RWPE1 (cell line): ENCODE data around the gene BCL11A.

Source experiments
- CTCF ChIA-PET: fragments of 350-600 bp; sonication (Branson Sonifier 250); formaldehyde crosslinking; extraction: SDS; loops from one replicate; lab custom pipeline; 2021; lab: Yijun Ruan, JAX
- POLR2A ChIA-PET: fragments of 400-600 bp; formaldehyde crosslinking; extraction: SDS; loops from one replicate; lab custom pipeline; 2020; ENCODE audit warnings: antibody characterized with exemption; ENCODE audit not compliant: low non-redundant PET; lab: Yijun Ruan, JAX
- DNase-seq: peaks from one replicate; pipeline ENCODE4 v3.0.0; 2012; ENCODE audit warnings: low spot score
- H3K27ac ChIP-seq: fragments of 450-650 bp; 2 replicates; pipeline ENCODE4 v1.5.1; 2017
- TF ChIP-seq, protein P1 (sequence below): fragments of 450-650 bp; conservative IDR thresholded peaks from 2 replicates; pipeline ENCODE4 v1.5.1; 2017; ENCODE audit warnings: low read depth, mild to moderate bottlenecking

BCL11A gene

DNA sequence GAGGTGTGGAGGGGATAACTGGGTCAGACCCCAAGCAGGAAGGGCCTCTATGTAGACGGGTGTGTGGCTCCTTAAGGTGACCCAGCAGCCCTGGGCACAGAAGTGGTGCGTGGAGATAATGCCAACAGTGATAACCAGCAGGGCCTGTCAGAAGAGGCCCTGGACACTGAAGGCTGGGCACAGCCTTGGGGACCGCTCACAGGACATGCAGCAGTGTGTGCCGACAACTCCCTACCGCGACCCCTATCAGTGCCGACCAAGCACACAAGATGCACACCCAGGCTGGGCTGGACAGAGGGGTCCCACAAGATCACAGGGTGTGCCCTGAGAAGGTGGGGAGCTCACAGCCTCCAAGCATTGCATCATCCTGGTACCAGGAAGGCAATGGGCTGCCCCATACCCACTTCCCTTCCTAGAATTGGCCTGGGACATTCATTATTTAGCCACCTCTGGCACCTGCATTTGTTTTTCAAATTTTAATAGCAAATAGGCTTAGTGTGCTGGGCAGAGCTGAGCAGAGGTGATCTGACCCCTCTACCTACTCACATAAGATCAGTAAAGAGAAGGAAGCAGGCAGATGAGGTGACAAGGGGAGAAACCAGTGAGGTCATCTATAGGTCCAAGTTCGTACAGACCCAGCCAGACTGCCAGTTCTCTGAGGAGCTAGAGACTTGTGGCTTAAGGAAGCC lies 55.2 kb downstream of the BCL11A start:
- H3K27ac ChIP-seq, result no peak overlapping the region
- TF ChIP-seq, protein P1, sequence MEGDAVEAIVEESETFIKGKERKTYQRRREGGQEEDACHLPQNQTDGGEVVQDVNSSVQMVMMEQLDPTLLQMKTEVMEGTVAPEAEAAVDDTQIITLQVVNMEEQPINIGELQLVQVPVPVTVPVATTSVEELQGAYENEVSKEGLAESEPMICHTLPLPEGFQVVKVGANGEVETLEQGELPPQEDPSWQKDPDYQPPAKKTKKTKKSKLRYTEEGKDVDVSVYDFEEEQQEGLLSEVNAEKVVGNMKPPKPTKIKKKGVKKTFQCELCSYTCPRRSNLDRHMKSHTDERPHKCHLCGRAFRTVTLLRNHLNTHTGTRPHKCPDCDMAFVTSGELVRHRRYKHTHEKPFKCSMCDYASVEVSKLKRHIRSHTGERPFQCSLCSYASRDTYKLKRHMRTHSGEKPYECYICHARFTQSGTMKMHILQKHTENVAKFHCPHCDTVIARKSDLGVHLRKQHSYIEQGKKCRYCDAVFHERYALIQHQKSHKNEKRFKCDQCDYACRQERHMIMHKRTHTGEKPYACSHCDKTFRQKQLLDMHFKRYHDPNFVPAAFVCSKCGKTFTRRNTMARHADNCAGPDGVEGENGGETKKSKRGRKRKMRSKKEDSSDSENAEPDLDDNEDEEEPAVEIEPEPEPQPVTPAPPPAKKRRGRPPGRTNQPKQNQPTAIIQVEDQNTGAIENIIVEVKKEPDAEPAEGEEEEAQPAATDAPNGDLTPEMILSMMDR, result no peak
- ChIA-PET POLR2A (no interaction called here), CTCF (interaction anchor here (0.8 kb wide), 1 partner anchor 1249 kb away, joined by 3 read pairs; no protein-coding TSS in a partner anchor)
- DNase-seq, result no peak

DNA sequence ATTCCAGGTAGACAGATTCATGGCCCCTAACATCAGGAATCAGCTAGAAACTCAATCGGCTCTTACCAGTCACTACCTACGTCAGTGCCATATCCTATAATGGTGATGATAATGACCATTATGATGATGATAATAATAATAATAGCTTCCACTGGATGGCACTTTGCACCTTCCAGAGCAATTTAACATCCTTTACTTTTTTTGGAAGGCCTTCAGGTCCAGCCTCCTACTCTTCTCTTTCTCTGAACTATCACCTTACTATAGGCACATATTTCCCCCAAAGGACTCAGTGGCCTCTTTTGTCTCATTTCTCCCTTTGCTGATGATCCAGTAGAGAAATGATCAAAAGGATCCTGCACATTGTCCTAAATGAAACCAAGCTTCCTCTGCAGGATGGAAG lies 56.0 kb downstream of the BCL11A start:
- H3K27ac ChIP-seq, result no peak overlapping the region
- POLR2A ChIA-PET, result no interaction called here
- TF ChIP-seq, protein P1, result no peak
- no peak for DNase-seq
- CTCF ChIA-PET, result interaction anchor here (0.5 to 1.2 kb wide), 5 partner anchors 19 to 1248 kb away, joined by 3 to 6 read pairs (median 3); no protein-coding TSS in a partner anchor

DNA sequence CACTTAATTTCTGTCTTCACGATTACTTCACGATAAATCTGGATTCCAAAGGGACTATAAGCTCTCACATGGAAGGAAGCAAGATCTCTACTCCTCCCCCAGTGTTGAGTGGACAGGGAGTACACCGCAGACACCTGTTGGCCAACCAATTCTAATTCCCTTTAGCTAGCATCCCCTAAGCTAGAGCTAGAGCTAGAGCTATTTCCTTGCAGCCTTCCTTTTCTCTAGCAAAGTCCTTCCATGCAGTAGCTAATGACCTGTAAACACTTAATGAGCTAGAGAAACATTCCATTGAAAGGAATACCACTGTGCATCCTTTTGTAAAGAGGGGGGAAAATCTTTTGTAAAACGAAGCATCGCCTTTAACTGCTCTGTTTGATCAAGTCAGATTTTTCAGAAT lies 56.5 kb downstream of the BCL11A start:
- no peak for DNase-seq
- POLR2A ChIA-PET, result no interaction called here
- CTCF ChIA-PET, result interaction anchor here (0.5 to 1.2 kb wide), 4 partner anchors 19 to 465 kb away, joined by 3 to 6 read pairs (median 4); no protein-coding TSS in a partner anchor
- TF ChIP-seq, protein P1, result no peak
- H3K27ac ChIP-seq, result no peak overlapping the region

DNA sequence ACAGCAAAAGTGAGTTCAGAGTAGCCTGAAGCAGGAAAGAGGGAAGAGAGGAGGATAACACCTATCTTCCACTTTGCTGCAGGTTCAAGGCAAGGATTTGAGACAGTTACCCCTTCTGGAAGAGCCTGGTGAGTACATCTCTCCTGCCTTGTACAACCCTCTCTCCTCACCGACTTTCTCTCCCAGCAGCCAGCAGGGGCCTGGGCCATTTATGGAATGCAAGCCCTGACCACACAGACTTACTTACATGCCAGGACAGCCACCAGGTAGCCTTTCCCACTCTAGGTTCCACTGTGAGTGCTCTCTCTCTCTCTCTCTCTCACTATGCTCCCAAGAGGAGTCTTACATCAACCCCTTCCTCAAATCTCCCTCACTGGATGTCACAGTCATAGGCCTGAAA lies 57.0 kb downstream of the BCL11A start:
- DNase-seq, result no peak
- no peak overlapping the region for H3K27ac ChIP-seq
- ChIA-PET POLR2A (no interaction called here), CTCF (interaction anchor here (0.7 to 1.2 kb wide), 2 partner anchors 18 to 54 kb away, joined by 4 to 6 read pairs; no protein-coding TSS in a partner anchor)
- TF ChIP-seq, protein P1, result no peak

DNA sequence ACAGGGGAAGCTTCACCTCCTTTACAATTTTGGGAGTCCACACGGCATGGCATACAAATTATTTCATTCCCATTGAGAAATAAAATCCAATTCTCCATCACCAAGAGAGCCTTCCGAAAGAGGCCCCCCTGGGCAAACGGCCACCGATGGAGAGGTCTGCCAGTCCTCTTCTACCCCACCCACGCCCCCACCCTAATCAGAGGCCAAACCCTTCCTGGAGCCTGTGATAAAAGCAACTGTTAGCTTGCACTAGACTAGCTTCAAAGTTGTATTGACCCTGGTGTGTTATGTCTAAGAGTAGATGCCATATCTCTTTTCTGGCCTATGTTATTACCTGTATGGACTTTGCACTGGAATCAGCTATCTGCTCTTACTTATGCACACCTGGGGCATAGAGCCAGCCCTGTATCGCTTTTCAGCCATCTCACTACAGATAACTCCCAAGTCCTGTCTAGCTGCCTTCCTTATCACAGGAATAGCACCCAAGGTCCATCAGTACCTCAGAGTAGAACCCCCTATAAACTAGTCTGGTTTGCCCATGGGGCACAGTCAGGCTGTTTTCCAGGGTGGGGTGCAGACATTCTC lies 58.3 kb downstream of the BCL11A start:
- POLR2A ChIA-PET, result no interaction called here
- no peak for DNase-seq
- no peak overlapping the region for H3K27ac ChIP-seq
- CTCF ChIA-PET, result no interaction called here
- TF ChIP-seq, protein P1, result no peak

DNA sequence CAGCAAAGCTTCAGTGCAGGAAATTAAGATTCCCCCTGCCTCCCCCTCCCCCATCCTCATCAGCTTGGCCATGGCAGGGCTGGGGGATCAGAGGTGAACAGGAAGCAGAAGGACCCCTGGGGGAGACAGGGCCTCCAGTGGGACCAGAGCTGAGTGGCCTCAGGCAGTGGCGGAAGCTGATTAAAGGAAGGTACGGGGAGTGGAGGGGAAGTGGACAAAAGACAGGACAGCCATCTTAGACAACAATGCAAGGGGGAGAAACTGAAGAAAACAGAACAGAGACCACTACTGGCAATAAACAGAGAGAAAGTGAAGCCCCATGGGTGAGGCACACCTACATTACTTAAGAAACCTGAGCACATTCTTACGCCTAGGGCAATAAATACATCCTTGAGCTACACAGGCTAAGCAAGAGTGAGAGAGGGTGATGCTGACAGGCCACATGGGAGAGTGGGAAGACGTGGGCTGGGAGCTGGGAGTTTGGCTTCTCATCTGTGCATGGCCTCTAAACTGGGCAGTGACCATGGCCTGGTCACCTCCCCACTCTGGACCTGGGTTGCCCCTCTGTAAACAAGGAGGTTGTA lies 59.6 kb downstream of the BCL11A start:
- TF ChIP-seq, protein P1, result no peak
- POLR2A ChIA-PET, result no interaction called here
- CTCF ChIA-PET, result interaction anchor here (0.6 to 0.7 kb wide), 2 partner anchors 144 to 471 kb away, joined by 3 read pairs; no protein-coding TSS in a partner anchor
- DNase-seq, result no peak
- no peak overlapping the region for H3K27ac ChIP-seq
